ENCODE results near the gene BNIP1. TPM values are rescaled to one million over a fixed set of nuclear protein-coding genes. Genes with fewer than 3 reads are reported as not detected.

Gene BNIP1
- total and polyA plus RNA-seq, 2 donors (not counting 3 experiments of a cell fraction or from before 2014, with no cell fraction given) = 19.7 to 22.6 TPM

- CTCF ChIA-PET = no interaction called here
- H2AFZ ChIP-seq (ENCODE audit: low read depth, low read length) = no peak overlapping the region
- no peaks in the 10 kb centered on the region for H3K9me1 ChIP-seq (replicated peaks; ENCODE audit: control insufficient read depth, extremely low read depth, insufficient read depth, low read length)
- dilution Hi-C loops (cut with MboI; ENCODE audit: extremely low pct_ligation_motif_present, low sequenced_read_pairs) = no loop called here
- H3K4me2 ChIP-seq (ENCODE audit: insufficient read depth, low read length) = no peak overlapping the region
- no peak overlapping the region for H3K9ac ChIP-seq (replicated peaks; ENCODE audit: extremely low read depth, insufficient read depth, low read length)
- no peak for TF ChIP-seq MAX (IDR thresholded peaks at IDR 0.05; ENCODE audit: insufficient read depth, insufficient read length)
- TF ChIP-seq GATA2 (IDR thresholded peaks at IDR 0.05; ENCODE audit: insufficient read depth, insufficient read length, low read depth, low read length) = no peak
- no peak for TF ChIP-seq CTCF (IDR thresholded peaks at IDR 0.05; ENCODE audit: extremely low read depth in 1 of 2, insufficient read depth in 1 of 2, low read depth in 1 of 2, low read length in 2 of 2)
- no peak for TF ChIP-seq POLR2A (IDR thresholded peaks at IDR 0.05; ENCODE audit: low read depth, low read length)
- no peak for TF ChIP-seq JUN (IDR thresholded peaks at IDR 0.05; ENCODE audit: borderline replicate concordance, insufficient read depth, insufficient read length, low read depth)
- no peak for TF ChIP-seq EZH2 (IDR thresholded peaks at IDR 0.05; ENCODE audit: borderline replicate concordance, low read depth, low read length, severe bottlenecking)
- TF ChIP-seq POLR2AphosphoS5 (IDR thresholded peaks at IDR 0.05; ENCODE audit: insufficient read depth, low read depth, low read length) = no peak
- TF ChIP-seq FOS (IDR thresholded peaks at IDR 0.05; ENCODE audit: borderline replicate concordance, insufficient read depth, low read length) = no peak
- no peak for TF ChIP-seq MYC (IDR thresholded peaks at IDR 0.05; ENCODE audit: low read depth, low read length)
- BruUV-seq (replicated peaks) = no TSS peak
- H3K36me3 ChIP-seq (ENCODE audit: control insufficient read depth in 2 of 2, extremely low read depth in 1 of 2, insufficient read depth in 2 of 2, low read length in 2 of 2) = no peaks in the 10 kb centered on the region
- POLR2A ChIA-PET = no interaction called here
- no peaks in the 10 kb centered on the region for H3K9me3 ChIP-seq (replicated peaks; ENCODE audit: control insufficient read depth, insufficient read depth, low read length)
- DNase-seq (ENCODE audit: low read depth, low spot score) = no peak
- H3K27me3 ChIP-seq (ENCODE audit: control insufficient read depth in 2 of 2, insufficient read depth in 2 of 2, low read length in 2 of 2) = peaks cover 0 to 2% of the 10 kb centered on the region in 2 experiments
- no peak overlapping the region for H3K27ac ChIP-seq (ENCODE audit: insufficient read depth, low read depth, low read length)
- H3K4me3 ChIP-seq (replicated peaks in 1 of 3; ENCODE audit: insufficient read depth in 1 of 3, low read depth in 1 of 3, low read length in 3 of 3) = no peak overlapping the region
- no peak for FAIRE-seq
- no peaks in the 10 kb centered on the region for H3K79me2 ChIP-seq (ENCODE audit: control insufficient read depth, insufficient read depth, low read length)
- no peaks in the 10 kb centered on the region for H3K4me1 ChIP-seq (ENCODE audit: control insufficient read depth, extremely low read depth, insufficient read depth, low read length)
- H4K20me1 ChIP-seq (replicated peaks; ENCODE audit: control insufficient read depth, extremely low read depth, insufficient read depth, low read length) = no peaks in the 10 kb centered on the region
- intact Hi-C loops (cut with micrococcal nuclease) = no loop called here
Observed at GRCh38 chr5:173192561-173192960, 48.2 kb downstream of the BNIP1 start.

Measured in endothelial cell of umbilical vein (primary cell).